Fibroblast of villous mesenchyme (primary cell): ENCODE results near the gene UBN1. TPM values are rescaled to one million over a fixed set of nuclear protein-coding genes. Genes with fewer than 3 reads are reported as not detected.
A peak's percentile ranks its signal among the peaks of the same experiment; 100 is the strongest.

Experiments used
- DNase-seq: peaks from one replicate; pipeline ENCODE4 v3.0.0-alpha.2; 2010; ENCODE audit warnings: low read depth
- H3K4me3 ChIP-seq: 2 replicates; pipeline ENCODE4 v1.5.1; 2011; ENCODE audit warnings: low read depth, mild to moderate bottlenecking, low read length
- total RNA-seq: library from RNA; depleted of rRNA; stranded (reverse); fragments of >200 nt; gene quantifications from 2 replicates; pipeline ENCODE4 v1.2.3, GENCODE V29; 2012
- TF ChIP-seq, protein P1 (sequence below): IDR thresholded peaks from 2 replicates; pipeline ENCODE4 v1.5.1; 2012; ENCODE audit warnings: low read depth, mild to moderate bottlenecking, low read length; ENCODE audit not compliant: insufficient read depth

UBN1 gene
- total RNA-seq, 1 donor: 28.1 TPM

GRCh38 chr16:4806280-4806679, 41.0 kb upstream of the UBN1 start:
- DNase-seq: no peak
- TF ChIP-seq, protein P1, sequence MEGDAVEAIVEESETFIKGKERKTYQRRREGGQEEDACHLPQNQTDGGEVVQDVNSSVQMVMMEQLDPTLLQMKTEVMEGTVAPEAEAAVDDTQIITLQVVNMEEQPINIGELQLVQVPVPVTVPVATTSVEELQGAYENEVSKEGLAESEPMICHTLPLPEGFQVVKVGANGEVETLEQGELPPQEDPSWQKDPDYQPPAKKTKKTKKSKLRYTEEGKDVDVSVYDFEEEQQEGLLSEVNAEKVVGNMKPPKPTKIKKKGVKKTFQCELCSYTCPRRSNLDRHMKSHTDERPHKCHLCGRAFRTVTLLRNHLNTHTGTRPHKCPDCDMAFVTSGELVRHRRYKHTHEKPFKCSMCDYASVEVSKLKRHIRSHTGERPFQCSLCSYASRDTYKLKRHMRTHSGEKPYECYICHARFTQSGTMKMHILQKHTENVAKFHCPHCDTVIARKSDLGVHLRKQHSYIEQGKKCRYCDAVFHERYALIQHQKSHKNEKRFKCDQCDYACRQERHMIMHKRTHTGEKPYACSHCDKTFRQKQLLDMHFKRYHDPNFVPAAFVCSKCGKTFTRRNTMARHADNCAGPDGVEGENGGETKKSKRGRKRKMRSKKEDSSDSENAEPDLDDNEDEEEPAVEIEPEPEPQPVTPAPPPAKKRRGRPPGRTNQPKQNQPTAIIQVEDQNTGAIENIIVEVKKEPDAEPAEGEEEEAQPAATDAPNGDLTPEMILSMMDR: no peak
- no peak overlapping the region for H3K4me3 ChIP-seq

- DNase-seq: no peak
- TF ChIP-seq, protein P1: no peak
- no peak overlapping the region for H3K4me3 ChIP-seq
Measured at GRCh38 chr16:4811242-4811641, 36.0 kb upstream of the UBN1 start.

DNA sequence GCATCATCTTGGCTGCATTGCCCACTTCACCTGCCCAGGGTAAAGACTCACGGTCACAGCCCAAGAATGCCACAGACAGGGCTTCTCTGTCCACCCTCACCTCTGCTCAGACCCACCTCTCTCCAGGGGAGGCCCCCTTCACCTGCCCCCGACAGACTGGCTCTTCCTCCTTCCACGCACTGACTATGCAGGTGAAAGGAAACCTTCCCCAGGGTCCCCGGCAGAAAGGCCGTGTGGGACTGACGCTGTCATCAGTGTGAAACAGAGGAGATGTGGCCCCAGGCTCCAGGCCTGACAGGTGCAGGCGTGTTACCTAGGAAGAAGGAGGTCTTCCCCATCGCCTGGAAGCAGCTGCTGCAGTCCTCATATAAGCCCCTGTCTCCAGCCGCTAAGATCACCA, 35.5 kb upstream of the UBN1 start:
- DNase-seq: no peak
- TF ChIP-seq, protein P1: no peak
- no peak overlapping the region for H3K4me3 ChIP-seq

- TF ChIP-seq, protein P1: no peak
- H3K4me3 ChIP-seq: no peak overlapping the region
- DNase-seq: no peak
Measured at GRCh38 chr16:4813251-4814003, 33.9 kb upstream of the UBN1 start.

DNA sequence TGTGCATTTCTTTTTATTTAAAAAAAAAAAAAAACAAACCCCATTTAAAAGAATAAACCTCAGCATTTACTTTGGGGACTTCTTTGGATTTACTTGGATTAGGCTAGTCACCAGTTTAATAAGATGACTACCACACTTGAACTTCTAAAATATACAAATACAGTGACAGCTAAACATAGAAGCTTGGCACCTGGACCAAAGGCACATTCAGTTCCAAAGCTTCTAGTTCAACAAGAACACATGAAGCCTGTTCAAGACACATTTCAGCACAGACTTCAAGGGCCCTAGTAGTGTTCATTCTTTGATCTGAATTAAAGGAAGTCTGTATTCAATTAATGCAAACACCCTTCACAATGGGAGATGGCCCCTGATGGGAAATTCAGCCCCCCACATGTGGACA, 33.2 kb upstream of the UBN1 start:
- TF ChIP-seq, protein P1: no peak
- peak; percentile 9 for DNase-seq
- no peak overlapping the region for H3K4me3 ChIP-seq

GRCh38 chr16:4814542-4815173, 32.6 kb upstream of the UBN1 start:
- TF ChIP-seq, protein P1: peak; percentile 17
- peak; percentile 32 for DNase-seq
- H3K4me3 ChIP-seq: no peak overlapping the region

DNA sequence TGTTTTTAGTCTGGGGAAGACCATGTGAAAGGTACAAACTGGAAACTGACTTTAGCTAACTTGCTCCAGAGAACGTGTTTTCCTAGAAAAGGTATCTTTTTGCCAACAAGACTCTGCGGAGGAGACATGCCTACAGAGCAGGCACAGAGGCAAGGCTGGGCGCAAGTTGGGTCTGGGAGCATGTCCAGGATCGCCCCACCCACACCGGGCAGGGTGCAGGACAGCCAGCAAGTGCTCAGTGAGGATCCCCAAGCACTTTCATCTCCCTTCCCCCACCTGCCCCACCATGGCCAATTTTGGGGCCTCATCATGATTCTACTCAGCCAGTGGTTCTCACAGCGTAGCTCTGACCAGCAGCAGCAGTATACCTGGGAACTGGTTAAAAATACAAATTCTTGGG, 26.6 kb upstream of the UBN1 start:
- TF ChIP-seq, protein P1: no peak

More for the DNA sequence above, 26.6 kb upstream of the UBN1 start:
- DNase-seq: no peak
- no peak overlapping the region for H3K4me3 ChIP-seq
